Endothelial cell of umbilical vein (primary cell): ENCODE data around the gene PAN3. TPM values are rescaled to one million over a fixed set of nuclear protein-coding genes. Genes with fewer than 3 reads are reported as not detected.

Experiments used
- BruUV-seq: library from RNA; stranded (reverse); fragments of 400-500 nt; replicated peaks from 2 replicates; lab custom pipeline; 2021; lab: Mats Ljungman, UMichigan
- CTCF ChIA-PET: fragments of 300-600, 350-600 bp; sonication (Branson Sonifier 250); formaldehyde crosslinking; loops from one replicate; lab custom pipeline; 2021; ENCODE audit warnings: antibody characterized with exemption, inconsistent platforms; lab: Charles Lee
- POLR2A ChIA-PET: fragments of 300-600, 350-600 bp; sonication (Branson Sonifier 250); formaldehyde crosslinking; loops from one replicate; lab custom pipeline; 2021; ENCODE audit warnings: antibody characterized with exemption, inconsistent platforms; lab: Charles Lee
- DNase-seq: peaks from one replicate; pipeline ENCODE4 v3.0.0-alpha.2; 2011; ENCODE audit warnings: low read depth, low spot score
- FAIRE-seq: peaks from 2 replicates; lab custom pipeline; 2011; peaks lifted over from hg19 to GRCh38; lab: Jason Lieb, UNC
- H2AFZ ChIP-seq: 2 replicates; pipeline ENCODE4 v1.6.0; 2012; ENCODE audit warnings: low read depth, low read length, control low read depth, inconsistent platforms
- H3K27ac ChIP-seq: 2 replicates; pipeline ENCODE4 v1.5.1; 2011; ENCODE audit warnings: low read depth, mild to moderate bottlenecking, control low read depth, low read length, moderate library complexity; ENCODE audit not compliant: insufficient read depth
- H3K27me3 ChIP-seq, 2 experiments: 2 replicates each; pipeline versions ENCODE4 v1.6.0 to v1.6.1; 2011; ENCODE audit warnings: low read length in 2 of 2, mixed read lengths in 1 of 2; ENCODE audit not compliant: control insufficient read depth in 2 of 2, insufficient read depth in 2 of 2
- H3K36me3 ChIP-seq, 2 experiments: 2 replicates in 1 of 2; 3 replicates in 1 of 2; pipeline ENCODE4 v1.5.1; 2011; ENCODE audit warnings: low read length in 2 of 2, mild to moderate bottlenecking in 1 of 2, moderate library complexity in 1 of 2; ENCODE audit not compliant: control insufficient read depth in 2 of 2, insufficient read depth in 2 of 2; ENCODE audit errors: extremely low read depth in 1 of 2
- H3K4me1 ChIP-seq: 3 replicates; pipeline ENCODE4 v1.5.1; 2011; ENCODE audit warnings: mild to moderate bottlenecking, low read length; ENCODE audit not compliant: control insufficient read depth, insufficient read depth; ENCODE audit errors: extremely low read depth
- H3K4me2 ChIP-seq: 2 replicates; pipeline ENCODE4 v1.6.1; 2011; ENCODE audit warnings: low read length, control low read depth, mixed read lengths; ENCODE audit not compliant: insufficient read depth
- H3K4me3 ChIP-seq, 3 experiments: fragments of 200-600 bp in 1 of 3; sonication (generic), shearing (Covaris generic) in 1 of 3; replicated peaks in 1 of 3; 2 replicates each; pipeline ENCODE4 v1.5.1; 2011 to 2016; ENCODE audit warnings: control low read depth in 3 of 3, low read length in 3 of 3, mild to moderate bottlenecking in 2 of 3, inconsistent platforms in 1 of 3, low read depth in 1 of 3, moderate library complexity in 1 of 3; ENCODE audit not compliant: insufficient read depth in 1 of 3
- H3K79me2 ChIP-seq: 2 replicates; pipeline ENCODE4 v1.6.0; 2012; ENCODE audit warnings: low read length, inconsistent platforms; ENCODE audit not compliant: control insufficient read depth, insufficient read depth
- H3K9ac ChIP-seq: replicated peaks from 2 replicates; pipeline ENCODE3; 2011; ENCODE audit warnings: low read length, control low read depth; ENCODE audit not compliant: insufficient read depth; ENCODE audit errors: extremely low read depth
- H3K9me1 ChIP-seq: replicated peaks from 3 replicates; pipeline ENCODE4 v1.6.0; 2011; ENCODE audit warnings: mild to moderate bottlenecking, low read length; ENCODE audit not compliant: control insufficient read depth, insufficient read depth; ENCODE audit errors: extremely low read depth
- H3K9me3 ChIP-seq: replicated peaks from 2 replicates; pipeline ENCODE4 v1.5.1; 2012; ENCODE audit warnings: low read length, inconsistent platforms; ENCODE audit not compliant: control insufficient read depth, insufficient read depth
- H4K20me1 ChIP-seq: replicated peaks from 2 replicates; pipeline ENCODE3; 2011; ENCODE audit warnings: mild to moderate bottlenecking, low read length; ENCODE audit not compliant: control insufficient read depth, insufficient read depth; ENCODE audit errors: extremely low read depth
- EZH2 ChIP-seq: IDR thresholded peaks from 2 replicates; pipeline ENCODE4 v1.6.1; 2012; ENCODE audit warnings: borderline replicate concordance, low read depth, mild to moderate bottlenecking, moderate library complexity, low read length, inconsistent platforms; ENCODE audit not compliant: severe bottlenecking
- FOS ChIP-seq: IDR thresholded peaks from 2 replicates; pipeline ENCODE4 v1.6.1; 2011; ENCODE audit warnings: mild to moderate bottlenecking, low read length, moderate library complexity, borderline replicate concordance; ENCODE audit not compliant: insufficient read depth
- GATA2 ChIP-seq: IDR thresholded peaks from 2 replicates; pipeline ENCODE4 v1.7.0; 2011; ENCODE audit warnings: low read depth, mild to moderate bottlenecking, moderate library complexity, mixed read lengths, low read length; ENCODE audit not compliant: insufficient read length, insufficient read depth
- MYC ChIP-seq: IDR thresholded peaks from one replicate; pipeline ENCODE4 v1.6.1; 2011; ENCODE audit warnings: mild to moderate bottlenecking, low read depth, low read length
- POLR2A ChIP-seq: IDR thresholded peaks from 2 replicates; pipeline ENCODE4 v1.6.1; 2012; ENCODE audit warnings: low read depth, mild to moderate bottlenecking, control low read depth, low read length
- POLR2AphosphoS5 ChIP-seq: IDR thresholded peaks from 2 replicates; pipeline ENCODE4 v1.6.1; 2012; ENCODE audit warnings: low read depth, mild to moderate bottlenecking, control low read depth, low read length, moderate library complexity; ENCODE audit not compliant: insufficient read depth
- dilution Hi-C: fragments of 300-500 bp; cut with MboI; formaldehyde crosslinking; loops from one replicate; pipeline ENCODE4 v1.15.0; 2019; ENCODE audit warnings: low sequenced_read_pairs; ENCODE audit not compliant: extremely low pct_ligation_motif_present
- intact Hi-C: fragments of 100-400 bp; cut with micrococcal nuclease; formaldehyde crosslinking; loops from one replicate; pipeline ENCODE4 v1.10.0; 2022
- polyA plus RNA-seq, 4 experiments: library from polyadenylated mRNA; depleted of rRNA in 3 of 4; stranded (reverse) in 3 of 4; unstranded in 1 of 4; fragments of >200 nt; gene quantifications; 2 replicates each; pipeline versions ENCODE4 v1.2.1 to v1.2.3, GENCODE V29; 2011 to 2012; ENCODE audit warnings: missing spikeins in 1 of 4
- total RNA-seq: library from RNA; stranded (reverse); gene quantifications from 2 replicates; pipeline ENCODE4 v1.2.3, GENCODE V29; 2021
- TF ChIP-seq, protein P1 (sequence below), 2 donors: IDR thresholded peaks; 1 replicate in 1 of 2; 2 replicates in 1 of 2; pipeline ENCODE4 v1.5.1; 2011; ENCODE audit warnings: low read length in 2 of 2, mild to moderate bottlenecking in 2 of 2, moderate library complexity in 2 of 2, control low read depth in 1 of 2, inconsistent platforms in 1 of 2, low read depth in 1 of 2; ENCODE audit not compliant: insufficient read depth in 1 of 2; ENCODE audit errors: extremely low read depth in 1 of 2
- TF ChIP-seq, protein P2 (sequence below): IDR thresholded peaks from 2 replicates; pipeline ENCODE4 v1.6.1; 2011; ENCODE audit not compliant: insufficient read depth, insufficient read length

The PAN3 gene
- total and polyA plus RNA-seq, 2 donors (not counting 3 experiments of a cell fraction or from before 2014, with no cell fraction given), result 8.5 to 31.9 TPM

DNA sequence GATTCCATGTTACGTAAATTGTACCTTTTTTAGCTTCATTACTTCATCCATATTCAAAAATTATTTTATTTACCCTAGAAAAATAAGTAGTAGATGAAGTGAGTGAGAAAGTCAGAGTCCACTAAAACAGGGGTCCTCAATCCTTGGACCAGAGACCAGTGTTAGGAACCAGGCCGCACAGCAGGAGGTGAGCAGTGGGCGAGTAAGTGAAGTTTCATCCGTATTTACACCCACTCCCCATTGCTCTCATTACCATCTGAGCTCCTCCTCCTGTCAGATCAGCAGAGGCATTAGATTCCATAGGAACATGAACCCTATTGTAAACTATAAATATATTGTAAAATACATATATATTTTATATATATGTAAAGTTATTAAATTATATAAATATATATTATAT, 119.0 kb downstream of the PAN3 start:
- peaks cover 10% of the 10 kb centered on the region for H3K4me1 ChIP-seq
- no peak overlapping the region for H3K4me3 ChIP-seq
- TF ChIP-seq POLR2AphosphoS5 (no peak), POLR2A (no peak), GATA2 (no peak), EZH2 (no peak), MYC (no peak), FOS (no peak)
- TF ChIP-seq, protein P1, sequence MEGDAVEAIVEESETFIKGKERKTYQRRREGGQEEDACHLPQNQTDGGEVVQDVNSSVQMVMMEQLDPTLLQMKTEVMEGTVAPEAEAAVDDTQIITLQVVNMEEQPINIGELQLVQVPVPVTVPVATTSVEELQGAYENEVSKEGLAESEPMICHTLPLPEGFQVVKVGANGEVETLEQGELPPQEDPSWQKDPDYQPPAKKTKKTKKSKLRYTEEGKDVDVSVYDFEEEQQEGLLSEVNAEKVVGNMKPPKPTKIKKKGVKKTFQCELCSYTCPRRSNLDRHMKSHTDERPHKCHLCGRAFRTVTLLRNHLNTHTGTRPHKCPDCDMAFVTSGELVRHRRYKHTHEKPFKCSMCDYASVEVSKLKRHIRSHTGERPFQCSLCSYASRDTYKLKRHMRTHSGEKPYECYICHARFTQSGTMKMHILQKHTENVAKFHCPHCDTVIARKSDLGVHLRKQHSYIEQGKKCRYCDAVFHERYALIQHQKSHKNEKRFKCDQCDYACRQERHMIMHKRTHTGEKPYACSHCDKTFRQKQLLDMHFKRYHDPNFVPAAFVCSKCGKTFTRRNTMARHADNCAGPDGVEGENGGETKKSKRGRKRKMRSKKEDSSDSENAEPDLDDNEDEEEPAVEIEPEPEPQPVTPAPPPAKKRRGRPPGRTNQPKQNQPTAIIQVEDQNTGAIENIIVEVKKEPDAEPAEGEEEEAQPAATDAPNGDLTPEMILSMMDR (IDR thresholded peaks at IDR 0.05; ENCODE audit: extremely low read depth in 1 of 2, insufficient read depth in 1 of 2, low read depth in 1 of 2, low read length in 2 of 2), result no peak
- TF ChIP-seq, protein P2, sequence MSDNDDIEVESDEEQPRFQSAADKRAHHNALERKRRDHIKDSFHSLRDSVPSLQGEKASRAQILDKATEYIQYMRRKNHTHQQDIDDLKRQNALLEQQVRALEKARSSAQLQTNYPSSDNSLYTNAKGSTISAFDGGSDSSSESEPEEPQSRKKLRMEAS, result no peak
- no peak overlapping the region for H3K9ac ChIP-seq
- ChIA-PET CTCF (interaction anchor here (0.8 to 1.7 kb wide), 2 partner anchors 19 to 140 kb away, joined by 3 read pairs; no protein-coding TSS in a partner anchor), POLR2A (no interaction called here)
- no peaks in the 10 kb centered on the region for H3K36me3 ChIP-seq
- intact Hi-C loops (no loop called here), dilution Hi-C loops (no loop called here)
- no peaks in the 10 kb centered on the region for H3K9me3 ChIP-seq
- H4K20me1 ChIP-seq, result peaks cover 4% of the 10 kb centered on the region
- no peak overlapping the region for H2AFZ ChIP-seq
- no TSS peak for BruUV-seq
- no peak overlapping the region for H3K4me2 ChIP-seq
- FAIRE-seq (no peak), DNase-seq (no peak)
- H3K27me3 ChIP-seq, result no peaks in the 10 kb centered on the region
- no peaks in the 10 kb centered on the region for H3K9me1 ChIP-seq
- no peak overlapping the region for H3K27ac ChIP-seq
- H3K79me2 ChIP-seq, result no peaks in the 10 kb centered on the region
